GM19035 (cell line): ENCODE results near the gene JMJD6.
"Not testable (repeated sequence)": the region's sequence is repeated elsewhere in the genome, so short reads cannot be mapped to it uniquely, and the experiment has no call there.

ENCODE experiments used
- ATAC-seq: cut with Tn5 transposase; IDR thresholded peaks from one replicate; pipeline ENCODE4 v1.9.1; 2021; ENCODE audit not compliant: unreplicated experiment

Gene JMJD6

GRCh38 chr17:76718516-76718915 is 7.9 kb downstream of the JMJD6 start:
- no peak for ATAC-seq

GRCh38 chr17:76716839-76717215 is 9.6 kb downstream of the JMJD6 start:
- no peak for ATAC-seq

- no peak for ATAC-seq
These were observed 10.1 kb downstream of the JMJD6 start for GRCh38 chr17:76716146-76716838.

- ATAC-seq, result no peak
These were observed 10.9 kb downstream of the JMJD6 start for GRCh38 chr17:76715496-76715830.

- ATAC-seq, result no peak
These were observed 11.4 kb downstream of the JMJD6 start for GRCh38 chr17:76714822-76715495.

GRCh38 chr17:76714336-76714735 is 12.1 kb downstream of the JMJD6 start:
- ATAC-seq, result no peak

- ATAC-seq, result no peak
These were observed 12.6 kb downstream of the JMJD6 start for GRCh38 chr17:76713765-76714164.

- not testable (repeated sequence) for ATAC-seq
These were observed 14.1 kb downstream of the JMJD6 start for GRCh38 chr17:76712321-76712720.

GRCh38 chr17:76710863-76711611 is 15.4 kb downstream of the JMJD6 start, which contains the start of gene MXRA7:
Gene MXRA7 (minus strand): TSS chr17:76710965. CDS start chr17:76710946, 19 bp downstream.
- ATAC-seq, result no peak

GRCh38 chr17:76709951-76710862 is 16.2 kb downstream of the JMJD6 start:
- not testable (repeated sequence) for ATAC-seq

- ATAC-seq, result no peak
These were observed 17.1 kb downstream of the JMJD6 start for GRCh38 chr17:76709077-76709950.

GRCh38 chr17:76707985-76708807 is 18.2 kb downstream of the JMJD6 start:
- ATAC-seq, result no peak

- no peak for ATAC-seq
These were observed 19.6 kb downstream of the JMJD6 start for GRCh38 chr17:76706817-76707216.

GRCh38 chr17:76704805-76705204 is 21.6 kb downstream of the JMJD6 start:
- ATAC-seq, result no peak

GRCh38 chr17:76702941-76703637 is 23.3 kb downstream of the JMJD6 start:
- ATAC-seq, result no peak

- no peak for ATAC-seq
These were observed 24.3 kb downstream of the JMJD6 start for GRCh38 chr17:76702076-76702475.

GRCh38 chr17:76701471-76701967 is 24.9 kb downstream of the JMJD6 start:
- ATAC-seq, result no peak
